Right ventricle myocardium inferior (tissue), 1 donor: ENCODE results near the gene NPHP1. TPM values are rescaled to one million over a fixed set of nuclear protein-coding genes. Genes with fewer than 3 reads are reported as not detected.
"Not testable (repeated sequence)": the region's sequence is repeated elsewhere in the genome, so short reads cannot be mapped to it uniquely, and the experiment has no call there.

ENCODE experiments used
- ATAC-seq: fragments of 200-7000 bp; cut with Tn5 transposase; one replicate; pipeline ENCODE4 v1.9.1; 2020; ENCODE audit warnings: mild to moderate bottlenecking, moderate library complexity
- DNase-seq: peaks from one replicate; pipeline ENCODE4 v3.0.0; 2021; ENCODE audit errors: missing footprints
- intact Hi-C: fragments of 100-400 bp; cut with DNase I; formaldehyde crosslinking; loops from one replicate; pipeline ENCODE4 v1.11.0; 2022
- total RNA-seq: library from RNA; stranded (reverse); fragmentation: NEBNext Ultra II Directional; extraction: Animal tissue kit (Norgen Biotek cat#: 25700); gene quantifications from one replicate; pipeline ENCODE4 v1.2.1, GENCODE V29; 2021
- donor health status: DM: no; HTN: yes; CAD: no; lungs with severe emphysema.

Gene NPHP1
- total RNA-seq, 1 donor from 2014 or later, result 5.5 TPM

GRCh38 chr2:110115291-110116032 lies 89.4 kb downstream of the NPHP1 start, which contains the start of gene MALL:
TSS of gene MALL (minus strand) at chr2:110115822. CDS start at chr2:110115792, 30 bp downstream.
- intact Hi-C loops, result loop anchor here (2.0 kb wide), 1 partner anchor 41 kb away; no protein-coding TSS in a partner anchor

DNA sequence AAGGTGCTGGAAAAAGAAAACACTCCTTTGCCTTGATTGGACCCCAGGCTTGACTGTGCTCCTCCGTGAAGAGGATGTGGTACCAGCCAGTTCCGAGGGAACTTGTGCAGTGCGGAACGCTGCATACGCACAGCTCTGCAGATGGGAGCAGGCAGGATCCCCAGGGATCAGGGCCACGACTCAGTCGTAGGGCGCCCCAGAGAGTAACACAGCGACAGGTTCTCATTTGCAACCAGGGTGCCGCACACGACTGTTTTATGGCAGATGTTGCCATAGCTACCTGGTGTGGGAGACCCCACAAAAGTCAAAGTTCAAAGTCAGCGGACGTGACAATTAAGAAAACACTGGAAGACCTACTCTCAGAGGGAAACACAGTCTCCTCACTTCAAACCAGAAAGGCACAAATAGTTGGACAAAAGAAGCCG lies 90.0 kb downstream of the NPHP1 start:
- no peak for ATAC-seq
- no peak for DNase-seq
- intact Hi-C loops, result no loop called here

More at GRCh38 chr2:110115291-110116032, 89.4 kb downstream of the NPHP1 start, which contains the start of gene MALL:
- peak; percentile 58 for ATAC-seq
- no peak for DNase-seq

GRCh38 chr2:110113961-110114591 lies 90.7 kb downstream of the NPHP1 start:
- ATAC-seq (no peak), DNase-seq (no peak)
- intact Hi-C loops, result no loop called here

DNA sequence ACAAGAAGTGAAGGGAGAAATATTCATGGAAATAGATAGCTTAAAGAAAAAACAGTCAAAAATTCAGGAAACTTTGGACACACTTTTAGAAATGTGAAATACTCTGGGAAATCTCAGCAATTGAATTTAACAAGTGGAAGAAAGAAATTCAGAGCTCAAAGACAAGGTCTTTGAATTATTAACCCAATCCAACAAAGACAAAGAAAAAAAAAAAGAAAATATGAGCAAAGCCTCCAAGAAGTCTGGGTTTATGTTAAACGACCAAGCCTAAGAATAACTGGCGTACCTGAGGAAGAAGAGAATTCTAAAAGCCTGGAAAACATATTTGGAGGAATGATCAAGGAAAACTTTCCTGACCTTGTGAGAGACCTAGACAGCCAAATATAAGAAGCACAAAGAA lies 96.5 kb downstream of the NPHP1 start:
- ATAC-seq, DNase-seq, intact Hi-C loops: not testable (repeated sequence)

- ATAC-seq, result no peak
- intact Hi-C loops, result no loop called here
- DNase-seq, result no peak
Observed at GRCh38 chr2:110107092-110108079, 97.4 kb downstream of the NPHP1 start.

DNA sequence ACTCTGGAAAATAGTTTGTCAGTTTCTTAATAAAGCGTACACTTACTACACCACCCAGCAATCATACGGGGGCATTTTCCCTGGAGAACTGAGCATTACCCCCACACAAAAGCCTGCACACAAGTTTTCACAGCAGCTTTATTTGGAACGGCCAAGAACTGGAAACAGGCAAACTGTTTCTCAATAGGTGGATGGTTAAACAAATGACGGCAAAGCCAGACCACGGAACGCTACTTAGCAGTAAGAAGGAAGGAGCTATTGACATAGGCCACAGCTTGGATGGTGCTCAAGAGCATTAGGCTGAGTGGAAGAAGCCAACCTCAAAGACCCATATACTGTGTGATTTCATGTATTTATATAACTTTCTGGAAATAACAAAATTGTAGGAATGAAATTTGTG lies 98.2 kb downstream of the NPHP1 start:
- intact Hi-C loops, result no loop called here
- DNase-seq, result no peak
- no peak for ATAC-seq

- ATAC-seq (no peak), DNase-seq (no peak)
- intact Hi-C loops, result no loop called here
Observed at GRCh38 chr2:110105608-110106467, 99.0 kb downstream of the NPHP1 start.

DNA sequence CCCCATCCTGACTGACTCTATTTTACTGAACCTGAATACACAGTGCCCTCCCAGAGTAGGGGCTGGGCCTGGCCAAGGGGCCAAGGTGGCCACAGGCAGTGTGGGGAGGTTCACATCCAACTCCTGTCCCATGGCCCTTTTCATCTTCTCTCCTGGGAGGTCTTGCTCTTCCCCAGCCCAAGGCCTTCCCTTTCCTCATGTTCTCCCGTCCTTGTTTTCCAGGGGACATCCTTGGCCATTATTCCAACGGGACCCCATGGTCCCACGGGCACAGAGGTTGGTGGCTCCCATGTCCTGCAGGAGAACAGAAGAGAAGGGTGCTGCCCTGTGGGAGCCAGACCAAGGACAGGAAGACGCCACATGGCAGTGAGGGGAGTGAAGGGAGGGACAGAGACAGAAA lies 99.6 kb downstream of the NPHP1 start:
- intact Hi-C loops, result no loop called here
- DNase-seq (no peak), ATAC-seq (no peak)

GRCh38 chr2:110104025-110104771 lies 100.6 kb downstream of the NPHP1 start:
- ATAC-seq (no peak), DNase-seq (no peak)
- intact Hi-C loops, result no loop called here

DNA sequence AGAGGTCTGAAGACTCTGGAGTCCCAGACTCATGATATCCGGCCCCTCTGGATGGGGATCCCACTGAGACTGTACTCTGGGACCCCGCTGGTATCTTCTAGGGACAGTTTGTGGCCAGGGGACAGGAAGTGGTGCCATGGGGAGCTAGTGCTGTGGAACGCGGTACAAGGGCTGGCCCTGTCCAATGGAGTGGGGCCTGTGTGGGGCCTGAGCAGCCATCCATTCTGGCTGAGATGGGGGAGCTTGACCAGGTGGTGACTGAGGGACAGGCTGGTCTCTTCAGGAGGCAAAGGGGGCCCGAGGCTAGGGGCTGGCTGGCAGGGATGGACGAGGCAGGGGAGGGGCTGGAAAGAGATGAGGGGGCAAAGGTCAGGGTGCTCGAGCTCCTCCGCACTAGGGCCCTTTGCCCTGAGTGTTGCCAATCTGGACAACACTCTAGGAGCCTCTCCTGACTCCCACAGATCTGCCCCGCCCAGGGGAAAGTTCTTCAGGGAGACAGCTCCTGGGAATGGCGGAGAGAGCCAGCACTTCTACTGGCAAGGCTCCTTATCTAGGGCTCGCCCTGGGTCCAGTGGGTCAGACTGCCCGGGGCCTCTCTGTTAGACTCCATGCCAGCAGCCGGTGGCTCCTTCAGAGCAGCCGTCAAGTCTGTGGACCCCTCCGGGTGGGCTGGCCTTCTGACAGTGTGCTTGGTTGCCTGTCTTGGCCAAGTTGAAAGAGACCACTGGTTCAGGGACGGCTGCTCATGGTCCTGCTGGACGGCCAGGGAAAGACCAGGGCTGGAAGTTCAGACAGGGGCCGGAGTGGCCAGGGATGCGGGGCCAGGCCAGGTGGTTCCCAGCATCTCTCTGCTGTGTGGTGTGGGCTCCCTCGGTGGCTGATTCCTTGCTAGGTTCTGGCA lies 101.5 kb downstream of the NPHP1 start:
- intact Hi-C loops, result no loop called here
- DNase-seq (no peak), ATAC-seq (no peak)

DNA sequence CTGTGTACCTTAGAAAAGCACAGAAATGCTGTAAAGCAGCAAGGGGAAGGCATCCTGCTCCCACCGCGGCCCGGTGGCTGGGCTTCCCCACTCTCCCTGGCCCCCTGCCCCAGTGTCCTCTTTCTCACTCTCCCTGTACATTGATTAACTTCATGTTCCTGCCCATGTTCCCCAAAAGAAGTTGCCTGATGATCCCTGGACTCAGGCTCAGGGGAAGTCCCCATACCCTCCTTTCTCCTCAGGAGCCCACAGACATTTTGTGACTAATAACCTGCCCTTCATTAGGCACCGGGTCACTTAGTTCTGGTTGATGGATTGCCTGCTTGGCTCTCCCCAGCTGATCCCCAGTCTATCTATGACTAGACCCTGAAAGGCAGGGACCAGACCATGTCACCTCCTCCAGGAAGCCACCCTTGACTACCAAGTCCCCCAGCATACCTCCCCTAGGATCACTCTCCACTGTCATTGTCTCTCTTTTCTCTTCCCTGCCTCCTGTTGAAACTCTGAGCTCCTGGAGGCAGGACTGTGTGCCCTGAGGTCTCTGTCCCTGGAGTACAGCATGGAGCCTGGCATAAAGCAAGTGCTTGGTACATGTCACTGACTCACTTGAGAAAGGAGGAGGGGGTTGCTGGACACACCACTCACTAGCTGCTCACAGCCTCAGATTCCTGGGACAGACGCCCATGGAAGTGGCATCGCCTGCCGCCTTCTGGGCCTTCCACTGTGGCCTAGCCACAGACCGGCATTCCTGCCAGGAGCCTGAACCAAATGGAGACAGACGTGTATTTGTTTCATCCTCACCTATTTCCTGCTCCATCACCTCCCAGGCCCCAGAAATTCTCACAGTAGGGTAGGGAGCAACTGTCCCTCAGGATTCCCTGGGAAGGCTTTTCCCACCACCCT lies 102.7 kb downstream of the NPHP1 start:
- intact Hi-C loops, result no loop called here
- no peak for DNase-seq
- no peak for ATAC-seq

DNA sequence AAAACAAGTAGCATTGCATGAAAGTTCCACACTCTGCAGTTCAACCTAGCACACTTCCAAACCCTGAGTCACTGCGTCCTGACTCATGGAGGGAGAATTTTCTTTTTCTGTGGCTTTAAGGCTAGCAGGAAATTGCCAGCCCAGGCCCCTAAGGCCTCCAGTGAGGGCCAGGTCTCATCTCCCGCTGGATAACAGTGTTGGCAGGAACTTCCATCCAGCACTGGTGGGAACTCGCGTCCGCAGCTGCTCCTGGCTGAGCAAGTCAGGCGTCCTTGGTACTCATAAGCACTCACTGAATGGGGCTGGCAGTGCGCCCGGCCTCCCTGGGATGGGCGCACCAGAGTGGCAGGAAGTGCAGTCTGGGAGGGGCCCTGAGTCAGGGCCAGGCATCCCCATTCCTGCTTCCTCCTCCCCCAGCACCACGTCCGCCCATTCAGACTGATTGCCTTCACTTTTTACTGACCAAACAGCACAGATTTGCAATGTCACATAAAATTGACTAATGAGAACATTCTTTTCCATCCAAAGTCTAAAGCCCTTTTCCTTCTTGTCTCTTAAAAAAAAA lies 103.5 kb downstream of the NPHP1 start:
- DNase-seq, result peak; percentile 98
- intact Hi-C loops, result no loop called here
- peak; percentile 95 for ATAC-seq

DNA sequence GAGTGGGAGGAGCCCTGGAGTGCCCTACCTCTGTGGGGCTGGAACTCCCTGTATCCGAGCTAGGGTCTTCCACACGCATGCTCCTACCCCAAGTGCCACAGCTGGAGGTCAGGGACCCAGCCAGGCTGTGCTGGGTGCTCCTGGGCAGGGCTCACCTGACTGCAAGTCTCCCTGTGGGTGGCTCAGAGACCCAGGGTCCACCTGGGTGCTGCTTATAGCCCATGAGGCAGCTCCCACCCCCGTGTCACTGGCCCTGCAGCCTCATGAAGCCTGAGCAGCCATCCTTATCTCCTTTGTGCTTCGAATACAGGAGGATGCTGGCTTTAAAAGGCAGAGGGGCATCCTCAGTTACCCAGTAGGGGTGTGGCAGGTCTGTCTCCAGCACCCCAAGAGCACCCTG lies 103.9 kb downstream of the NPHP1 start:
- intact Hi-C loops, ATAC-seq, DNase-seq: not testable (repeated sequence)

- DNase-seq (no peak), ATAC-seq (no peak)
- intact Hi-C loops, result no loop called here
Observed at GRCh38 chr2:110100480-110100879, 104.3 kb downstream of the NPHP1 start.

DNA sequence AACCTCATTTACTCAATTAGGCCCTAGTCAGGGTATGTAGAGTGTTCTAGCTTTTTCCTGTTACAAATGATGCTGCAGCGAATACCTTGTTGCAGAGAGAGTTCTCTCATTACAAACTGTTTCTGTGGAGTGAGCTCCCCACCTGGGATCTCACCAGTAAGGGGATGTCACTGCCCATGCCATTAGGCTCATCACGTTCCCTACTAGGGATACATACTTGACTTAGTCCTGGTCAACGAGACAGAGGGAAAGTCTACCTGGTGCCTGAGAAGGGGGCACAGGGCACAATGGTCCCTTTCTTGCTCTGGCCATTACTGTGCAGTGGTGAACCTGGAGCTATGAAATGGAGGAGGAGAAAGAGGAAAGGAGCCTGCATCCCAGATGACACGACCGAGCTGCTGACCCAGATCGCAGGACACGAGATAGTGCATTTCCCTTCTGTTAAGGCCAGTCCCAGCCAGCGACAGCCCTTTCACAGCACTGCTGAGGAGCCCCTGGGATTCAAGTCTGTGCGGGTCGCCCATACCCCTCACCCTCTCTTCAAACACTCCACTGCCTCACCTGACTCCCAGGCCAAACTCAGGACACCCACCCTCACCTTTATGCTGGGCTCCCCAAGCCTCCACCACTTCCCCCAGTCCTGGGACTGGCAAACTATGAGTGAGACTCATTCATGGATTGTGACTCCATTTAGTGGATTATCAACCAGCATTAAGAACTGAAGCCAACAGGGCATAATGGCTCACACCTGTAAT lies 105.2 kb downstream of the NPHP1 start:
- intact Hi-C loops, result no loop called here
- DNase-seq (no peak), ATAC-seq (no peak)
